Testis (tissue), 2 donors: ENCODE data around the gene BRSK2.

Experiments used
- POLR2A ChIP-seq: fragments of 450-650 bp; IDR thresholded peaks from one replicate; pipeline ENCODE4 v1.6.1; 2017; ENCODE audit warnings: antibody characterized with exemption, mild to moderate bottlenecking, moderate library complexity
- TF ChIP-seq, protein P1 (sequence below), 3 experiments: fragments of 450-650 bp in 2 of 3; fragments of 200-600 bp in 1 of 3; sonication (generic) in 1 of 3; IDR thresholded peaks; one replicate each; pipeline ENCODE4 v1.5.1; 2016 to 2019; ENCODE audit warnings: antibody characterized with exemption in 3 of 3, mild to moderate bottlenecking in 2 of 3, moderate library complexity in 1 of 3

GRCh38 chr11:1356478-1356960 lies 33.2 kb upstream of the BRSK2 start:
- TF ChIP-seq, protein P1, sequence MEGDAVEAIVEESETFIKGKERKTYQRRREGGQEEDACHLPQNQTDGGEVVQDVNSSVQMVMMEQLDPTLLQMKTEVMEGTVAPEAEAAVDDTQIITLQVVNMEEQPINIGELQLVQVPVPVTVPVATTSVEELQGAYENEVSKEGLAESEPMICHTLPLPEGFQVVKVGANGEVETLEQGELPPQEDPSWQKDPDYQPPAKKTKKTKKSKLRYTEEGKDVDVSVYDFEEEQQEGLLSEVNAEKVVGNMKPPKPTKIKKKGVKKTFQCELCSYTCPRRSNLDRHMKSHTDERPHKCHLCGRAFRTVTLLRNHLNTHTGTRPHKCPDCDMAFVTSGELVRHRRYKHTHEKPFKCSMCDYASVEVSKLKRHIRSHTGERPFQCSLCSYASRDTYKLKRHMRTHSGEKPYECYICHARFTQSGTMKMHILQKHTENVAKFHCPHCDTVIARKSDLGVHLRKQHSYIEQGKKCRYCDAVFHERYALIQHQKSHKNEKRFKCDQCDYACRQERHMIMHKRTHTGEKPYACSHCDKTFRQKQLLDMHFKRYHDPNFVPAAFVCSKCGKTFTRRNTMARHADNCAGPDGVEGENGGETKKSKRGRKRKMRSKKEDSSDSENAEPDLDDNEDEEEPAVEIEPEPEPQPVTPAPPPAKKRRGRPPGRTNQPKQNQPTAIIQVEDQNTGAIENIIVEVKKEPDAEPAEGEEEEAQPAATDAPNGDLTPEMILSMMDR (IDR thresholded peaks at IDR 0.05): no peak
- TF ChIP-seq POLR2A: no peak
